GM12878 (cell line): ENCODE measurements around the gene FGD4. TPM values are rescaled to one million over a fixed set of nuclear protein-coding genes. Genes with fewer than 3 reads are reported as not detected.

ENCODE experiments used
- ATAC-seq: fragments of 200-7000 bp; cut with Tn5 transposase; 3 replicates; pipeline ENCODE4 v1.9.1; 2020; ENCODE audit warnings: mild to moderate bottlenecking, moderate library complexity
- BruUV-seq: library from RNA; stranded (reverse); fragments of 400-500 nt; replicated peaks from 2 replicates; lab custom pipeline; 2021; lab: Mats Ljungman, UMichigan
- CTCF ChIA-PET: fragments of 300-600 bp; sonication (Branson Sonifier 250); formaldehyde crosslinking; extraction: SDS; loops from one replicate; lab custom pipeline; 2021; ENCODE audit warnings: inconsistent platforms; lab: Yijun Ruan, JAX
- POLR2A ChIA-PET: fragments of 350-600 bp; formaldehyde crosslinking; extraction: SDS; loops from one replicate; lab custom pipeline; 2021; ENCODE audit warnings: inconsistent platforms; lab: Charles Lee
- RAD21 ChIA-PET: fragments of 300-600 bp; sonication (Branson Sonifier 250); formaldehyde crosslinking; loops from one replicate; lab custom pipeline; 2023; ENCODE audit warnings: antibody characterized with exemption; ENCODE audit not compliant: unreplicated experiment; lab: Charles Lee
- SMC1A ChIA-PET: fragments of 300-600 bp; sonication (Branson Sonifier 250); formaldehyde crosslinking; loops from one replicate; lab custom pipeline; 2023; ENCODE audit not compliant: unreplicated experiment, uncharacterized antibody; lab: Charles Lee
- DNase-seq: peaks from one replicate; pipeline ENCODE4 v3.0.0-alpha.2; 2011; ENCODE audit warnings: low read depth, low spot score
- FAIRE-seq: peaks from 3 replicates; lab custom pipeline; 2011; peaks lifted over from hg19 to GRCh38; lab: Jason Lieb, UNC
- H2AFZ ChIP-seq: 2 replicates; pipeline ENCODE4 v1.6.0; 2011; ENCODE audit warnings: low read depth, low read length, control low read depth; ENCODE audit not compliant: control insufficient read depth
- H3K27ac ChIP-seq: 2 replicates; pipeline ENCODE4 v1.5.1; 2011; ENCODE audit warnings: control low read depth; ENCODE audit not compliant: control insufficient read depth, insufficient read depth
- H3K27me3 ChIP-seq, 2 experiments: replicated peaks in 1 of 2; 2 replicates each; pipeline versions ENCODE4 v1.6.0 to v1.6.1; 2011; ENCODE audit warnings: low read length in 1 of 2; ENCODE audit not compliant: control insufficient read depth in 2 of 2, insufficient read depth in 2 of 2
- H3K36me3 ChIP-seq, 2 experiments: 2 replicates each; pipeline ENCODE4 v1.5.1; 2011; ENCODE audit warnings: low read length in 1 of 2; ENCODE audit not compliant: control insufficient read depth in 2 of 2, insufficient read depth in 2 of 2
- H3K4me1 ChIP-seq: 2 replicates; pipeline ENCODE4 v1.6.1; 2011; ENCODE audit warnings: mild to moderate bottlenecking, low read length, moderate library complexity, mixed read lengths; ENCODE audit not compliant: control insufficient read depth, insufficient read depth
- H3K4me2 ChIP-seq: 2 replicates; pipeline ENCODE4 v1.6.0; 2011; ENCODE audit warnings: control low read depth; ENCODE audit not compliant: control insufficient read depth, insufficient read depth
- H3K4me3 ChIP-seq: fragments of 200-600 bp; sonication (generic); 2 replicates; pipeline ENCODE4 v1.5.1; 2016
- H3K79me2 ChIP-seq: 2 replicates; pipeline ENCODE4 v1.6.0; 2011; ENCODE audit warnings: low read length; ENCODE audit not compliant: control insufficient read depth, insufficient read depth
- H3K9ac ChIP-seq: 2 replicates; pipeline ENCODE4 v1.8.0; 2011; ENCODE audit warnings: low read length, control low read depth, mixed read lengths; ENCODE audit not compliant: control insufficient read depth, insufficient read depth
- H3K9me3 ChIP-seq: replicated peaks from 3 replicates; pipeline ENCODE4 v1.5.1; 2011; ENCODE audit warnings: mild to moderate bottlenecking, low read length; ENCODE audit not compliant: control insufficient read depth, insufficient read depth
- H4K20me1 ChIP-seq: 2 replicates; pipeline ENCODE4 v1.6.0; 2011; ENCODE audit not compliant: control insufficient read depth, insufficient read depth
- BRCA1 ChIP-seq: IDR thresholded peaks from 2 replicates; pipeline ENCODE4 v1.6.1; 2011; ENCODE audit warnings: low read depth, low read length, improper control_type of control experiment
- CHD2 ChIP-seq: IDR thresholded peaks from 2 replicates; pipeline ENCODE4 v1.6.1; 2011; ENCODE audit warnings: low read depth, low read length, improper control_type of control experiment, borderline replicate concordance
- HDAC6 ChIP-seq: fragments of 200-600 bp; sonication (generic); IDR thresholded peaks from one replicate; pipeline ENCODE4 v1.8.0; 2017; ENCODE audit warnings: antibody characterized with exemption; ENCODE audit not compliant: unreplicated experiment
- NFXL1 ChIP-seq: fragments of 450-650 bp; IDR thresholded peaks from 2 replicates; pipeline ENCODE4 v1.6.1; 2017; ENCODE audit warnings: antibody characterized with exemption, mild to moderate bottlenecking, borderline replicate concordance
- NR2C2 ChIP-seq: IDR thresholded peaks from 2 replicates; pipeline ENCODE4 v1.6.1; 2011; ENCODE audit warnings: borderline replicate concordance, low read depth; ENCODE audit not compliant: control insufficient read depth, insufficient read length
- POLR2AphosphoS2 ChIP-seq: IDR thresholded peaks from 2 replicates; pipeline ENCODE4 v1.6.1; 2011; ENCODE audit warnings: low read depth, mild to moderate bottlenecking, low read length, improper control_type of control experiment, moderate library complexity
- RAD21 ChIP-seq: IDR thresholded peaks from 2 replicates; pipeline ENCODE4 v1.6.1; 2011; ENCODE audit warnings: mild to moderate bottlenecking, low read depth, low read length, moderate library complexity; ENCODE audit not compliant: insufficient read depth
- RB1 ChIP-seq: fragments of 450-650 bp; formaldehyde crosslinking; IDR thresholded peaks from 2 replicates; pipeline ENCODE4 v1.6.1; 2017; ENCODE audit warnings: mild to moderate bottlenecking, borderline replicate concordance
- SREBF1 ChIP-seq: IDR thresholded peaks from 2 replicates; pipeline ENCODE4 v1.6.1; 2012; ENCODE audit warnings: mild to moderate bottlenecking, low read length
- SRF ChIP-seq, 2 experiments: IDR thresholded peaks; 2 replicates each; pipeline ENCODE4 v1.6.1; 2011; ENCODE audit warnings: low read depth in 2 of 2, low read length in 2 of 2, mild to moderate bottlenecking in 1 of 2, moderate library complexity in 1 of 2
- STAT3 ChIP-seq: IDR thresholded peaks from 2 replicates; pipeline ENCODE4 v1.6.1; 2011; ENCODE audit warnings: low read depth, low read length, improper control_type of control experiment
- SUZ12 ChIP-seq: fragments of 200-600 bp; sonication (generic); IDR thresholded peaks from one replicate; pipeline ENCODE4 v1.6.1; 2018; ENCODE audit warnings: antibody characterized with exemption, mild to moderate bottlenecking; ENCODE audit not compliant: unreplicated experiment
- TCF12 ChIP-seq: IDR thresholded peaks from 2 replicates; pipeline ENCODE4 v1.6.1; 2011; ENCODE audit warnings: low read depth, mild to moderate bottlenecking, low read length
- YY1 ChIP-seq: IDR thresholded peaks from 2 replicates; pipeline ENCODE4 v1.6.1; 2011; ENCODE audit warnings: low read depth, mild to moderate bottlenecking, low read length
- WGBS: methylation state at CpG from one replicate; pipeline ENCODE4 v1.1.6; 2016; ENCODE audit warnings: low lambda C conversion rate; ENCODE audit not compliant: insufficient replicate concordance, insufficient coverage; ENCODE audit errors: missing lambda C conversion rate; 5-methylcytosine and 5-hydroxymethylcytosine counted together
- in situ Hi-C: fragments of 300-500 bp; cut with MboI; formaldehyde crosslinking; loops from 9 replicates; pipeline ENCODE4 v1.14.3; 2018; ENCODE audit warnings: mixed read lengths
- intact Hi-C: fragments of 100-400 bp; cut with micrococcal nuclease; formaldehyde crosslinking; loops from one replicate; pipeline ENCODE4 v1.14.2; 2022; ENCODE audit not compliant: unreplicated experiment
- polyA plus RNA-seq, 11 experiments: library from polyadenylated mRNA; depleted of rRNA in 4 of 11; unstranded in 6 of 11; stranded (reverse) in 5 of 11; fragments of >200 nt; fragmentation: Nextera tagmentation in 4 of 11; fragmentation: Illumina TruSeq in 1 of 11; extraction: Ambion mirVana in 4 of 11; extraction: Trizol in 1 of 11; gene quantifications; 1 replicate in 1 of 11; 2 replicates in 10 of 11; pipeline versions ENCODE4 v1.2.1 to v1.2.3, GENCODE V29; 2011 to 2016; ENCODE audit warnings: inconsistent platforms in 2 of 11, missing spikeins in 2 of 11, low read depth in 1 of 11
- total RNA-seq, 4 experiments: library from RNA; depleted of rRNA in 3 of 4; stranded (reverse); fragments of >200 nt in 3 of 4; fragmentation: Illumina TruSeq in 1 of 4; extraction: Trizol in 1 of 4; gene quantifications; 2 replicates each; pipeline versions ENCODE4 v1.2.1 to v1.2.3, GENCODE V29; 2013 to 2021
- TF ChIP-seq, protein P1 (sequence below): IDR thresholded peaks from 2 replicates; pipeline ENCODE4 v1.6.1; 2011; ENCODE audit warnings: borderline replicate concordance, low read depth, mild to moderate bottlenecking, moderate library complexity, mixed read lengths, low read length; ENCODE audit not compliant: insufficient read depth; ENCODE audit errors: extremely low read length
- TF ChIP-seq, protein P2 (sequence below): fragments of 450-650 bp; IDR thresholded peaks from 2 replicates; pipeline ENCODE4 v1.6.1; 2017; ENCODE audit warnings: mild to moderate bottlenecking, low read depth, inconsistent platforms; ENCODE audit not compliant: poor library complexity, severe bottlenecking

FGD4 gene
- total and polyA plus RNA-seq, 10 of the 15 experiments (the other 5 are each of a cell fraction or from before 2014, with no cell fraction given): 0.01 to 0.18 (median 0.08) TPM; not detected in 3

DNA sequence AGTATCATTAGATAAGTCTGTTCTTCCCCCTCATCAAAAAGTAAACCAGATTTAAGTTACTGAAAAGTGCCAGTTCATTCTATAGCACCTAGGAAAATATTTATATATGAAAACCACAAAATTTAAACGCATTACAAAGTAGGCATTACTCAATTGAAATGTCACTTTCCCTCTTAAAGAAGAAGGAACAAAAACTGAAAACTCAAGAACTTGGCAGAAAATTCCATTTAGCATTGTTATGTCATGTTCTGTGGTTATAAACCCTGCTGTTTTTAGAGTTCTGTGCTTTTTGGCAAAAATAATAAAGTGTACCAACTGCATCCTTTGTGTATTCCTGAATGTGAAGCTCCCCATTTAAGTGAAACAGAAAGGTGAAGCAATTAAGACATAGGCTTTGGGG lies 3.6 kb downstream of the FGD4 start:
- no peak overlapping the region for H3K4me2 ChIP-seq
- TF ChIP-seq NR2C2: no peak
- TF ChIP-seq SRF (IDR thresholded peaks at IDR 0.05; ENCODE audit: low read depth in 2 of 2, low read length in 2 of 2): no peak
- no peak for FAIRE-seq

DNA sequence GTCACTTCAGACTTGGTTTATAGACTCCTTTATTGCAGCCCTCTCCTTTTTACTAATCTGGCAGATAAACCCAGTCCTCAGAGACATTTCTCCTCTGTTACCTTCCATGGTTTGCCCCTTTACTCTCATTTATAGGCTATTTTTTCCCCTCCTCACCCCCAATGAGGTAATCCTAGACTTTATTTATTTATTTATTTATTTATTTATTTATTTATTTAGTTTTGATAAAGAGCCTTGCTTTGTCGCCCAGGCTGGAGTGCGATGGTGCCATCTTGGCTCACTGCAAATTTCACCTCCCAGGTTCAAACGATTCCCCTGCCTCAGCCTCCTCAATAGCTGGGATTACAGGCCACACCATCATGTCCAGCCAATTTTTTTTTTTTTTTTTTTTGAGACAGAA lies 8.4 kb downstream of the FGD4 start:
- POLR2A ChIA-PET: no interaction called here
- H3K4me3 ChIP-seq: no peak overlapping the region
- H3K4me2 ChIP-seq: no peak overlapping the region
- H4K20me1 ChIP-seq: no peaks in the 10 kb centered on the region
- intact Hi-C loops: no loop called here
- ATAC-seq (no peak), DNase-seq (no peak), FAIRE-seq (no peak)
- SMC1A ChIA-PET: interaction anchor here (1.7 kb wide), 1 partner anchor 10 kb away, joined by 4 read pairs; no protein-coding TSS in a partner anchor
- H2AFZ ChIP-seq: no peak overlapping the region
- WGBS: 92% methylated on average over 3 of the region's 3 CpGs
- no peaks in the 10 kb centered on the region for H3K79me2 ChIP-seq
- no TSS peak for BruUV-seq
- CTCF ChIA-PET: no interaction called here
- no peak overlapping the region for H3K9ac ChIP-seq
- RAD21 ChIA-PET: no interaction called here
- no peaks in the 10 kb centered on the region for H3K27me3 ChIP-seq
- no peaks in the 10 kb centered on the region for H3K36me3 ChIP-seq
- no peaks in the 10 kb centered on the region for H3K9me3 ChIP-seq
- H3K27ac ChIP-seq: no peak overlapping the region
- H3K4me1 ChIP-seq: no peaks in the 10 kb centered on the region
- in situ Hi-C loops: no loop called here
- no peak for TF ChIP-seq TCF12
- no peak for TF ChIP-seq CHD2
- TF ChIP-seq HDAC6: no peak
- TF ChIP-seq RB1: no peak
- TF ChIP-seq BRCA1: no peak
- no peak for TF ChIP-seq SUZ12
- no peak for TF ChIP-seq POLR2AphosphoS2
- TF ChIP-seq, protein P1, sequence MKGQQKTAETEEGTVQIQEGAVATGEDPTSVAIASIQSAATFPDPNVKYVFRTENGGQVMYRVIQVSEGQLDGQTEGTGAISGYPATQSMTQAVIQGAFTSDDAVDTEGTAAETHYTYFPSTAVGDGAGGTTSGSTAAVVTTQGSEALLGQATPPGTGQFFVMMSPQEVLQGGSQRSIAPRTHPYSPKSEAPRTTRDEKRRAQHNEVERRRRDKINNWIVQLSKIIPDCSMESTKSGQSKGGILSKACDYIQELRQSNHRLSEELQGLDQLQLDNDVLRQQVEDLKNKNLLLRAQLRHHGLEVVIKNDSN: no peak
- TF ChIP-seq, protein P2, sequence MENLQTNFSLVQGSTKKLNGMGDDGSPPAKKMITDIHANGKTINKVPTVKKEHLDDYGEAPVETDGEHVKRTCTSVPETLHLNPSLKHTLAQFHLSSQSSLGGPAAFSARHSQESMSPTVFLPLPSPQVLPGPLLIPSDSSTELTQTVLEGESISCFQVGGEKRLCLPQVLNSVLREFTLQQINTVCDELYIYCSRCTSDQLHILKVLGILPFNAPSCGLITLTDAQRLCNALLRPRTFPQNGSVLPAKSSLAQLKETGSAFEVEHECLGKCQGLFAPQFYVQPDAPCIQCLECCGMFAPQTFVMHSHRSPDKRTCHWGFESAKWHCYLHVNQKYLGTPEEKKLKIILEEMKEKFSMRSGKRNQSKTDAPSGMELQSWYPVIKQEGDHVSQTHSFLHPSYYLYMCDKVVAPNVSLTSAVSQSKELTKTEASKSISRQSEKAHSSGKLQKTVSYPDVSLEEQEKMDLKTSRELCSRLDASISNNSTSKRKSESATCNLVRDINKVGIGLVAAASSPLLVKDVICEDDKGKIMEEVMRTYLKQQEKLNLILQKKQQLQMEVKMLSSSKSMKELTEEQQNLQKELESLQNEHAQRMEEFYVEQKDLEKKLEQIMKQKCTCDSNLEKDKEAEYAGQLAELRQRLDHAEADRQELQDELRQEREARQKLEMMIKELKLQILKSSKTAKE: no peak
- no peak for TF ChIP-seq SREBF1
- TF ChIP-seq STAT3: no peak
- TF ChIP-seq YY1: no peak
- no peak for TF ChIP-seq RAD21
- no peak for TF ChIP-seq NFXL1

More for the DNA sequence above, 3.6 kb downstream of the FGD4 start:
- ChIA-PET POLR2A (no interaction called here), SMC1A (no interaction called here), RAD21 (no interaction called here), CTCF (interaction anchor here (0.7 kb wide), 1 partner anchor 58 kb away, joined by 3 read pairs; no protein-coding TSS in a partner anchor)
- ATAC-seq (no peak), DNase-seq (no peak)
- H3K27ac ChIP-seq: no peak overlapping the region
- peaks cover 0 to 7% of the 10 kb centered on the region in 2 experiments; a peak in 3 of 4 replicates for H3K27me3 ChIP-seq
- no peaks in the 10 kb centered on the region for H3K9me3 ChIP-seq
- in situ Hi-C loops (no loop called here), intact Hi-C loops (no loop called here)
- H2AFZ ChIP-seq: no peak overlapping the region
- WGBS: 4% methylated on average over 1 of the region's 1 CpG
- no peak overlapping the region for H3K9ac ChIP-seq
- H4K20me1 ChIP-seq: no peaks in the 10 kb centered on the region
- no TSS peak for BruUV-seq
- H3K4me3 ChIP-seq: no peak overlapping the region
- no peaks in the 10 kb centered on the region for H3K36me3 ChIP-seq
- H3K79me2 ChIP-seq: no peaks in the 10 kb centered on the region
- no peaks in the 10 kb centered on the region for H3K4me1 ChIP-seq
